GM21423 (cell line): ENCODE measurements around the gene MTX1.

Experiments used
- ATAC-seq: cut with Tn5 transposase; IDR thresholded peaks from one replicate; pipeline ENCODE4 v1.9.1; 2021; ENCODE audit warnings: mild to moderate bottlenecking, moderate library complexity; ENCODE audit not compliant: unreplicated experiment

MTX1 gene

DNA sequence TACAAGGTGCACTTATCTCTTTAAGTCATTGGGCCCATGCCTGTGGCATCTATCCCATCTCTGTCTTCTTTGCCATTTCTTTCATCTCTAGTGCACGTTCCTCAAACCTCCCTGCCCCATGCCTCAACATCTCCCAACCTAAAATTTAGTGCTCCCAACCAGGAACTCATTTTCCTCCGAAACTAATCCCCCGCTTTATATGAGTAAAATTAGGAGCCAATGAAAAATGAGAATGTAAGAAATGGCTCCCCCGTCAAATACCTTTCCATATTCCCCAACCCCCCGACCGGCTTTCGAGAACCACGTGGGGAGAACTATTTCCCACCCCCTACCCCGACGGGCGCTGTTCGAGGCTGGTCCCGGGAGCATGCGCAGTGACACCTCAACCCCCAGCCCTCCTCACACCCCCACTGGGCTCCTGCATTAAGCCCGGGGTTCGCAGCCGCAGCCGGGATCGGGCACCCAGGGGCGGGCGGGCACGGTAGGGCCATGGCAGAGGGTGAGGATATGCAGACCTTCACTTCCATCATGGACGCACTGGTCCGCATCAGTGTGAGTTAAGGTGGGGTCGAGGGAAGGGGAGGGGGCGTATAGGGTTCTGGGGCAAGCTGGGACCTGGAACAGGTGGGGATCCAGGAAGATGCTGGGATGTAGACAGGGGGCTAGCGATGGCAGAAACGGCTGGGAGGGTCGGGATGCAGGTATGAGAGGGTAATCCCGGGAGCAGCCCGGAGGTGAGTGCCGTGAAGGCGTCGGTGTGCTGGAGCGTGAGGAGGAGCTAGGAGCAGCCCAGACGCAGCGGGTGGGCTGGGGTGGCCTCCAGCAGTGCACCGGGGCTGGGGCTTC is 34.8 kb upstream of the MTX1 start, which contains the start of gene TRIM46:
TRIM46 (plus strand) TSS at position 372 of the 846 bp plus-strand sequence; CDS start at position 490, 118 bp downstream.
- ATAC-seq, result peak; percentile 17

DNA sequence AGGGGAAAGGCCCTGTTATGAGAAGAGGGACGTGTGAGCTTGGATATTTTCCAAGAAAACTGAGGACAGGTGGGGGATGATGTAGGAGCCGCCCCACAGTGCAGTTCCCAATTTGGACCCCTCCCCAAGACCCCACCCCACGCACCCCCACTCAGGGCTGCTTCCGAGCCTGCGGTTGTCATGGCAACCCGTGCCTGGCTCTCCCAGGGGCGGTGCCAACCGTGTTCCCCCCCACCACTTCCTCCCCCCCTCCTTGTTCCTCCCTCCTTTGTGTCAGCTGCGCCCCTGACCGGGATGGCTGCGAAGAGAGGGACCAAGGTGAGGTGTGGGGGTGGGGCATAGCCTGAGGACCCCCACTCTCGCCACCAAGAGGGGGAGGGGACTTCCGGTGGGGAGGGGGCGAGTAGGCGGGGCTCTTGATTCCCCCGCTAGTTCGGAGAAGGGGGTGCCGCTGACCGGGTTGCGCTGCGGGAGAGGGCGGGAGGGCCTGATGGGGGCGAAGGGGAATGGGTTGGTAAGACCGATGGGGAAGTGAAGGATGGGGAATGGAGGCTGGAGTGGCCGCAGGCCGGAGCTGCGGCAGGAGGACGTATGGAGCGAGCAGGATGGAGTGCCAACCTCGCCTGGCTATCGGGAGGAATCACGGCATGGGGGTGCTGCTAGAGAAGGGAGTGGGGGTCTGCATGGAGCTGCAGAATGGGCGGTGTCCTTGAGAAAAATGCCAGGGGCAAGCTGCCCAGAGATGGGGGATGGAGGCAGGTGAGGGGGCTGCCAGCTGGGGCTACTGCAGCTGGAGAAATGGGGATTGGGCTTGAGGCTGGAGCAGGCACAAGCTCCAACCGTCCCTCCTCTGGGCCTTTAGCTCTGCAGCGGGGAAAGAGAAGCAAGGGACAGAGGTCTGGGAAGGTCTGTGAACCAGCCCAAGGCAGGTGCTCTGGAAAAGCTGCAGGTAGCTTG is 33.9 kb upstream of the MTX1 start:
- ATAC-seq, result no peak

DNA sequence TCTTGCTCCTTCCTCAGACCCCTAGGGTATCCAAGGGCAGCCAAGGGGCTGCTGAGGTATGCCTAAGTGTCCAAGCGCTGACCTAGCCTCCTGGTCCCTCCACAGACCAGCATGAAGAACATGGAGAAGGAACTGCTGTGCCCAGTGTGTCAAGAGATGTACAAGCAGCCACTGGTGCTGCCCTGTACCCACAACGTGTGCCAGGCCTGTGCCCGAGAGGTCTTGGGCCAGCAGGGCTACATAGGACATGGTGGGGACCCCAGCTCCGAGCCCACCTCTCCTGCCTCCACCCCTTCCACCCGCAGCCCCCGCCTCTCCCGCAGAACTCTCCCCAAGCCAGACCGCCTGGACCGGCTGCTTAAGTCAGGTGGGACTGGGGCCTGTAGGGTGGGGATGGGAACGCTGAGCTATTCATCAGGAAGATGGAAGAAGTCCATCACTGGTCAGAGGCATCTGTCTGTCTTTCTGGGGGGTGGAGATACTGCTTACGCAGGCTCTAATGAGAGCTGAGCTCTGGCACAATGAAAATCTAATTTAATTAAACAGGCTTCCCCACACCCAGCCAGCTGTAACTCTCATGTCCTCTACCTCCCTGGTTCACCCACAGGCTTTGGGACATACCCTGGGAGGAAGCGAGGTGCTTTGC is 33.1 kb upstream of the MTX1 start:
- ATAC-seq, result no peak

DNA sequence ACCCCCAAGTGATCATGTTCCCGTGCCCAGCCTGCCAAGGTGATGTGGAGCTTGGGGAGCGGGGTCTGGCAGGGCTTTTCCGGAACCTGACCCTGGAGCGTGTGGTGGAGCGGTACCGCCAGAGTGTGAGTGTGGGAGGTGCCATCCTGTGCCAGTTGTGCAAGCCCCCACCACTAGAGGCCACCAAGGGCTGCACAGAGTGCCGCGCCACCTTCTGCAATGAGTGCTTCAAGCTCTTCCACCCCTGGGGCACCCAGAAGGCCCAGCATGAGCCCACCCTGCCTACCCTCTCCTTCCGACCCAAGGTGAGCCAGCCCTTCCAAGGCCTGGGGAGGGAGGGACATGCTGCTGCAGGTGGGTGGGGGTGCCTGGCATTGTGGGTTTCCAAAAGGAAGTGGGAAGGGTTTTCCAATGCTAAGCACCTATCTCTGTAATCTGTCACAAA is 32.5 kb upstream of the MTX1 start:
- no peak for ATAC-seq

DNA sequence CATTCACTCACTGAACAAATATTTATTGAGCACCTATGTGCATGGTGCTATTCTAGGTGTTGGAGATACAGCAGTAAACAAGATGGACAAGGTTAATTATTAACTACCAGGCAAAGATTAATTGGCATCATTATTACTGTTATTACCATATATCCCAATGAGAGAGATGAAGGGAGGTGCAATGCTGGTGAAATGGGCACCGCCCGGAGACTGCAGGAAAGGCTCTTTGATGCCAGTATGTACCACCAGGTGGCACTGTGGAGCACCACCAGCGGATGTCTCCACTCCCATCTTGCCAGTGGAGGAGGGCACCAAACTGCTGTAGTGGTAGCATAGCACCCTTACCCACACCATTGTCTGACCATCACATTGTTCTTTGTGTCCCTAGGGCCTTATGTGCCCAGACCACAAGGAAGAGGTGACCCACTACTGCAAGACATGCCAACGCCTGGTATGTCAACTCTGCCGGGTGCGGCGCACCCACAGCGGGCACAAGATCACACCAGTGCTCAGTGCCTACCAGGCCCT is 31.9 kb upstream of the MTX1 start:
- no peak for ATAC-seq

DNA sequence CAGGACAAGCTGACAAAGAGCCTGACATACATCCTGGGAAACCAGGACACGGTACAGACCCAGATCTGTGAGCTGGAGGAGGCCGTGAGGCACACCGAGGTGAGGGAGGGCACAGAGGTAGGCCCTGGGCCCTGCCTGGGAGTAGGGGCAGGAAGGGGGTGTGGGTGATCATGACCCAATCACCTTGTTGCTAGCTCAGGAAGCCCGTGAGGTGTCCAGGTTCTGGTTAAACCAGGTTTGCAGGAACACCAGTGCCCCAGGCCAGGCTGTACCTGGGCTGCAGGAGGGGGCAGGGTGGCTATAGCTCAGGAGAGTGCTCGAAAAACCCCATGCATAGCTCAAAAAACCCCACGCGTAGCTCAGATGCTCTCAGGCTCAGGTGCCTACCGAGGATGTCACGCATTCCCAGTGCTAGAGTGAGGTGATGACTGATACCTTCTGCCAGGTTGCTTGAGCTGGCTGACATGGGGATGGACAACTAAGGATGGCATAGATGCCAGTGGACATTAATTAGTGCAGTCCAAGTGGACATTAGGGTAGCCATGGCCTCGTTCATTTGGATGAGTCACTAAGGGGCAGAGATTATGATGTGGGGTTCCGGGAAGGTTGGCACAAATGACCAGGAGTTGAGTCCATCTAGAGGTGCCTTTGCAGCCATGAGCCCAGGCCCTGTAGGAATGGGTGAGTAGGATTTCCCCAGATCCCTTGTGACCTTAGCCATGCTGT is 31.1 kb upstream of the MTX1 start:
- no peak for ATAC-seq

DNA sequence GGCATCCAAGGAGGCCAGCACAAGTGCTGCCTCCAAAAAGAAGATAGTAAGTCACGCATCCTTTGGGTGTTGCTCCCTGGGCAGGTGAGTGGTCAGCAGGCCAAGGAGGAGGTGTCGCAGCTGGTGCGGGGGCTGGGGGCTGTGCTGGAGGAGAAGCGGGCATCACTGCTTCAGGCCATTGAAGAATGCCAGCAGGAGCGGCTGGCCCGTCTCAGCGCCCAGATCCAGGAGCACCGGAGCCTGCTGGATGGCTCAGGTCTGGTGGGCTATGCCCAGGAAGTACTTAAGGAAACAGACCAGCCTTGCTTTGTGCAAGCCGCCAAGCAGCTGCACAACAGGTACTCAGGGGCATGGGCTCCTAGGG is 30.6 kb upstream of the MTX1 start:
- ATAC-seq, result no peak

DNA sequence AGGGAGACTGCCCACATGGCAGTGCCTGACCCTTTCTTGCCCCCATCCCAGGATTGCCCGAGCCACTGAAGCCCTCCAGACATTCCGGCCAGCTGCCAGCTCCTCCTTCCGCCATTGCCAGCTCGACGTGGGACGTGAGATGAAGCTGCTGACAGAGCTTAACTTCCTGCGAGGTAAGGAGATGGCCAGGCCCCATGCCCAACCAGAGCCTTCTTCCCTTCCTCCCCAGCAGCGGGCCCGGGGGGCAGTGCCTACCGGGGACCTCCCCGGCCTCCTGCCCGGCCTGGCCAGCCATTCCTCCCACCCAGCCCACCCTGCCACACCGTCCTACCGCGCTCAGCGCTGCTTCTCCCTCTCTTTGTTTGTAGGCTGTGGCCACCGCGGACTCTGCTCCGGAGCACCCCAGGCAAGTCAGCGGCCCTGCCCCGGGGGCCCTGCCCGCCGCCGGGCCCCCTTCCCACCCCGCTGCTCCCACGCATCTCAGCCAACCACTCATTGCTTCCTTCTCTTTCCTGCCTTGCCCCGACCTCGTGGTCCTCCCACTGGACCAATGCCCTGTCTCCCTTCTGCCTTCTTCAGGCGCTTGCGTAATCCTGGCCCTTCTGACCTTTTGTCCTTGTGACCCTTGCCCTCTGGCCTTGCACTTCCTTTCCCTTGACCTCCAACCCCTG is 29.9 kb upstream of the MTX1 start:
- ATAC-seq, result no peak

DNA sequence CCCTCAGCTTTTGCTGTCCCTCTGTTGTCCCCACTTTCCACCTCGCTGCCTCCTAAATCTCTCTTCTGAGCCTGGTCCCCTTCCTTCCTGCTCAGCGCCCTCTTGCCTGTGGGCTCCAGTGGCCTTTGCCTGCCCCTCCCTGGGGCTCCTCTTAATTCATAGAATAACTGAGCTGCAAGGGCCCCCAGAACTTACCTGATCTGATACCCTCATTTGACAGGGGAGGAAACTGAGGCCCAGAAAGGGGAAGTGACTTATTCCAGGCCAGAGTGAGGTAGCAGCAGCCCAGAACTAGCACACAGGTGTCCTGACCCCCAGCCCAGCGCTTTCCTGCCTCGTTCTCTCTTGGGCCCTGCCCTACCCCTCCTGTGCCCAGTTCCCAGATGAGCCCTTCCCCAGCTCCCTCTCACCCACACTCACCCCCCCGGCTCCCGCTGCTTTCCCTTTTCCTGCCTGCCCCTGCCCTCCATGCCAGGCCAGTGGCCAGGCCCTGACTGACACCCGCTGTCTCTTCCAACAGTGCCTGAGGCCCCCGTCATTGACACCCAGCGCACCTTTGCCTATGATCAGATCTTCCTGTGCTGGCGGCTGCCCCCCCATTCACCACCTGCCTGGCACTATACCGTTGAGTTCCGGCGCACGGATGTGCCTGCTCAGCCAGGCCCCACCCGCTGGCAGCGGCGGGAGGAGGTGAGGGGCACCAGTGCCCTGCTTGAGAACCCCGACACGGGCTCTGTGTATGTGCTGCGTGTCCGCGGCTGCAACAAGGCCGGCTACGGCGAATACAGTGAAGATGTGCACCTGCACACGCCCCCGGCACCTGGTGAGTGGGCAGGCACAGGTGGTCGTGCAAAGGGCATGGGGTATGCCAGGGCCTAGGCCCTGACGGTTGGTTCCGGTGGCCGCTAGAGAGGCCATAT is 29.1 kb upstream of the MTX1 start:
- ATAC-seq, result no peak

DNA sequence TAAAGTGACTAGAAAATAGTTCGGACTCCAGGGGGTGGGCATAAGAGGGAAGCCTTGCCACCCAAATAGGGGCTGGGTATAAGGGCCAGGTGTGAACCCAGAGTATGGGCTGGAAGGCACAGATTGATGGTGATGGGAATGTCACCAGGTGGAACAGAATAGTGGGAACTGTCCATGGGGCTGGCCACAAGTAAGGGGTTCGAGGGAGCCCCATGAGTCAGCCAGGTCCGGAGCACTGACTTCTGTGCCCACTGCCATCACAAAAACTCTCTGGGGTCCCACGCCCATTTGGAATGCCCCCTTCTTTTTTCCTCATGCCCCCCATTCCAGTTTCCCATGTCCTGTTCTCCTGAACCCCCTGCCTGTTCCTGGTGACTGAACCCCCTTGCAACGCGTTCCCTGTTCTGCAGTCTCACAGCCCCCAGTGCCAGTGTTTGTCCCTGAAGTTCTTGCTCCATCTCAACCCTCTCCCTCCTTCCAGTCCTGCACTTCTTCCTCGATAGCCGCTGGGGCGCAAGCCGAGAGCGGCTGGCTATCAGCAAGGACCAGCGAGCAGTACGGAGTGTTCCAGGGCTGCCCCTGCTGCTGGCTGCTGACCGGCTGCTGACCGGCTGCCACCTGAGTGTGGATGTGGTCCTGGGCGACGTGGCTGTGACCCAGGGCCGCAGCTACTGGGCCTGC is 27.0 kb upstream of the MTX1 start:
- ATAC-seq, result no peak

DNA sequence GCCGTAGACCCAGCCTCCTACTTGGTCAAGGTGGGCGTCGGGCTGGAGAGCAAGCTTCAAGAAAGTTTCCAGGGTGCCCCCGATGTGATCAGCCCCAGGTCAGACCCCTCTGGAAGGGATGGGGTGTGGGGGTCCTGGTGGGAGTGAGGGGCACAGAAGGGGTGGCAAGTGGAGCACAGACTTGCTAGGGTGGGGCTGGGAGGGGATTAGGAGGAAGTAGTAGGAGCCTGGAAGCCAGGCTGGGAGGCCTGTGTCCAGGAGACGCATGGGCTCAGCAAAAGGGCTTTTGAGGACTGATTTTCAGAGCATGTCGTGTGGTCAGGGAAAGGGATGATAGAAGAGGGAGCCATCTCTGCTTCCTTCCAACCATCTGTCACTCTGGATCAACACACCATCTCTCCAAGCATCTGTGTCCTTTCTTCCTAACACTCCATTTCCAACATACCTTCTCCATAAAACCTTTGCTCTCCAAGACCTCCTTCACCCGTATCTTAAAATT is 26.4 kb upstream of the MTX1 start:
- ATAC-seq, result no peak

DNA sequence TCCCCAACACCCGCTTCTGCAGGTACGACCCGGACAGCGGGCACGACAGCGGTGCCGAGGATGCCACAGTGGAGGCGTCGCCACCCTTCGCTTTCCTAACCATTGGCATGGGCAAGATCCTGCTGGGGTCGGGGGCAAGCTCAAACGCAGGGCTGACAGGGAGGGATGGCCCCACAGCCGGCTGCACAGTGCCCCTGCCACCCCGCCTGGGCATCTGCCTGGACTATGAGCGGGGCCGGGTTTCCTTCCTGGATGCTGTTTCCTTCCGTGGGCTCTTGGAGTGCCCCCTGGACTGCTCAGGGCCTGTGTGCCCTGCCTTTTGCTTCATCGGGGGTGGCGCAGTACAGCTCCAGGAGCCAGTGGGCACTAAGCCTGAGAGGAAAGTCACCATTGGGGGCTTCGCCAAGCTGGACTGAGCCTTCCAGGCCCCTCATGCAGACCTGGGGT is 24.7 kb upstream of the MTX1 start:
- ATAC-seq, result no peak

DNA sequence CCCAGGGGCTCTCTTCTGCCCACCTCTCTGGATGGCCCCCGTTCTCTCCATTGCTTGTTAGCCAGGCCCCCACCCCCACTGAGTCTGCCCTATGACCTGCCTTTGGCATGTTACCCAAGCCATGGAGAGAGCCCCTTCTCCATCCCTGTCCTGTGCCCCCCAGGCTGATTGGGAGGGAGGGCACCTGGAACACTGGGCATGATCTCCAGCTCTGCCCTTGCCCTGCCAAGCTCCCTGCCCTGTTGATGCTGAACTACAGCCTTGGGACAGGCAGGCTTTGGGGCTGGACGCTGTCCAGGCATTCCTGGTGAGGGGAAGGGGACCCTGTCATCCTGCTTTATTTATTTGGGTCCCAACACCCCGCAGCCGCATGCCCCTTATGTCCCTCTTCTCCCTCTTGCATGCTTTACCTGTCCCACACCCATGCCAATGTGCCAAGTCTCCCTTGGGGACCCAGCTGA is 24.1 kb upstream of the MTX1 start:
- no peak for ATAC-seq

DNA sequence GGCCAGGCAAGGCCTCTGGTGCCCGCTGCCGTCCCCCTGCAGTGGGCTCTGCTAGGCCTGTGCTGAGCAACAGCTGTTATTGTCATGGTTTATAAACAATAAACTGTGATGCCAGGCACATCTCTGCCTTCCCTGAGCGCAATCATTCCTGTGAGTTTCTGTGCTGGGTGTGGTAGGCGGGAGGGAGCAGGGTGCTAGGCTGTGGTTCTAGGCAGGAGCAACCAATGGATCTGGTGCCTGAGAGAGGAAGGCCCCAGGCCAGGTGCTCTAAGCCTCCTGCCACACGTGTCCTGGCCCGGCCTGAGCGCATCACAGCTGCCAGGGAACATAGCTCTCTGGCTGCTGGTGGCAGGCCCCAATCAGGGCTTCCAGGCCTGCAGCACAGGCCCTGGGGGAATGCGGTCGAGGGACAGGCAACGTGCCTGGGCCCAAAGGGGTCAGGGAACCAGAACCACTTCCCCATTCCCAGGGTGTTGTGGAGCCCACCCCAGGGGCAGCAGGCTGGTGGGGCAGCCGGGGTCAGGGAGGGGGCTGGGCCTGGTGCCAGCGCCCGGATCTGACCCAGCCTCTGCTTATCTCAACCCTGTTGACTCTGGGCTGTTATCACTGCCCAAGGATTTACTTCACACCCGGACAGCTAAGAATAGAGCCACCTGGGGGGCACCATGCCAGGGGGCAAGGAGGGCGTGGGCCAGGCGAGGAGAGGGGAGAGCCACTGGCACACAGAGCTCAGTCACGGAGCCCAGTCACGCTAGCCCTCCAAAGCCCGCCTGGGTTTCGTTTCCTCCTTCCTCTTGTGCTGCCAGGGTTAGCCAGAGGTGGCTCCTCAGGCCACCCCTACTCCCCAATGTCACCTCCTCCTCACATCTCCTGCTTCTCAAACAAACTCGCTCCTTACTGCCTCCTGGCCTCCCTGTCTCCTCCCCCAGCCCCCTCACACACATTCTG is 23.4 kb upstream of the MTX1 start:
- peak; percentile 76 for ATAC-seq

DNA sequence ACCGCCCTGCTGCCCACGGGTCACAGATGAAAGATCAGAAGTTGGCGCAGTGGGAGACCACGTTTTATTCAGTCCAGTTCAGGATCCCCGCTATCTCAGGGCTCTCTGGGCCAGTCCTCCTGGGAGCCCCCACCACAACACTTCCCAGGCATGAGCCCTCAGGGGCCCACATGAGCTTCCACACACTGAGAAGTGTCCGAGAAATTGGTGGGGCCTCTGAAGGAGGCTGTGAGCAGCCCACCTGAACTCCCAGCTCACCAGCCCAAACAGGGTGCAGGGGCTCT is 22.8 kb upstream of the MTX1 start:
- peak; percentile 23 for ATAC-seq

DNA sequence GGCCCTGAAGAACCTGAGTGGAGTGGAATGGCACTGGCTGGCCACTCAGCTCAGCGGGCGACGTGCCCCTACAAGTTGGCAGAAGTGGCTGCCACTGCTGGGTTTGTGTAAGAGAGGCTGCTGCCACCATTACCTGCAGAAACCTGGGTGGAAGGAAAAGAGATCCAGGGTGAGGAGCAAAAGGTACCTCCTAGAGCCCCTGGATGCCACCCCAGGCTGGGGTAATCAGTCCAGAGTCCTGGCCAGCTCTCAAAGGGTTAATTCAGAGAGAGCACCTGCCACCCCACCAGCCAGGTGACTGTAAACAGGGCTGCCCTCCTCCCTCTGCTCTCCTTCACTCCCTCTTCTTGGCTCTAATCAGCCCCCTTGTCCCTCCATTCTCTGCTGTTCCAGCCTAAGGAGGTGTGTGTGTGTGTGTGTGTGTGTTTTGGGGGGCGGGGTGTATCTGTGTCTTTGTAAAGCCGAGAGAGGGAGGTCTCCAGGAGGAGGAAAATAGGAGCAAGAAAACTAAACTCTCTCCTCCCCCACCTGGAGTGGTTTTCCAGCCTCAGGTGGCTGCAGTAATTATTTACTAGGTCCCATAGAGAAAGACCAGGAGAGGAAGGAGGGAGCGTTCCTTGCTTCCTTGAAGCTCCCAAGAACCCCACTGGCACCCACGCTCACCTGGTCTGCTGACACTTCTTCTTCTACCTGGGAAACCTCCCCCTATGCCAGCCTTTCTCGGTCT is 22.3 kb upstream of the MTX1 start:
- no peak for ATAC-seq
